Transverse colon (tissue), 3 donors: ENCODE measurements around the gene AGRN.

ENCODE experiments used
- CTCF ChIP-seq, 5 experiments: fragments of 200-600 bp in 3 of 5; fragments of 450-650 bp in 2 of 5; sonication (generic) in 3 of 5; IDR thresholded peaks; 1 replicate in 2 of 5; 2 replicates in 3 of 5; pipeline ENCODE4 v1.5.1; 2016 to 2017; ENCODE audit warnings: antibody characterized with exemption in 5 of 5, inconsistent platforms in 3 of 5, mild to moderate bottlenecking in 2 of 5, moderate library complexity in 1 of 5
- EP300 ChIP-seq: sonication (generic); formaldehyde crosslinking; IDR thresholded peaks from one replicate; pipeline ENCODE4 v1.6.1; 2017; ENCODE audit warnings: antibody characterized with exemption, low read depth

DNA sequence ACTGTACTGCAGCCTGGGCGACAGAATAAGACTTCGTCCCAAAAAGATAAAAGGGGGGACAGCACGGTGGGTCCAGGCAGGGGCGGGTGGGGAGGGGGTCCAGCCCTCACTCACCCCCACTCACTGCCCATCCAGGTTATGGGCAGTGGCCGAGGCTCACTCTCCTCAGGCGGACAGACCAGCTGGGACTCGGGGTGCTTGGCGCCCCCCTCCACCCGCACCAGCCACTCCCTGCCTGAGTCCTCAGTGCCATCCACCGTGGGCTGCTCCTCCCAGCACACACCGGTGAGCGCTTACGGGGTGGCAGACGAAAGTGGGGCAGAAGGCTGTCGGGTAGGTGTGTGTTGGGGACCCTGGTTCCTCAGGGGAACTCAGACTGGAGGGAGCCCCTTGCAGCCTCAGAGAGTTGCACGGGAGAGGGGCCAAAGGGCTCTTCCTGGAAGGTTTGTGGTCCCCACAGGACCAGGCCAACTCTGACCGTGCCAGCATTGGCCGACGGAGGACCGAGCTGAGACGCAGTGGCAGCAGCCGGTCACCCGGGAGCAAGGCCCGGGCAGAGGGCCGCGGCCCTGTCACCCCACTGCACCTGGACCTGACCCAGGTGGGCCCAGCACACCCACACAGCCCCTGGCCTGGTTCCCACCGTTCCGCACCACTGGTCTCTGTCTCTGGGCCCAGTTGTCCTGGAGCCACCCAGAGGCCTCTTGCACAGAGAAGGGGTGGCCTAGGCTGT, 47.0 kb upstream of the AGRN start:
- TF ChIP-seq EP300 (no peak), CTCF (IDR thresholded peaks at IDR 0.05) (no peak)
